ENCODE data around the gene SLC1A7.
"Not testable (repeated sequence)": the region's sequence is repeated elsewhere in the genome, so short reads cannot be mapped to it uniquely, and the experiment has no call there.

Gene SLC1A7

DNA sequence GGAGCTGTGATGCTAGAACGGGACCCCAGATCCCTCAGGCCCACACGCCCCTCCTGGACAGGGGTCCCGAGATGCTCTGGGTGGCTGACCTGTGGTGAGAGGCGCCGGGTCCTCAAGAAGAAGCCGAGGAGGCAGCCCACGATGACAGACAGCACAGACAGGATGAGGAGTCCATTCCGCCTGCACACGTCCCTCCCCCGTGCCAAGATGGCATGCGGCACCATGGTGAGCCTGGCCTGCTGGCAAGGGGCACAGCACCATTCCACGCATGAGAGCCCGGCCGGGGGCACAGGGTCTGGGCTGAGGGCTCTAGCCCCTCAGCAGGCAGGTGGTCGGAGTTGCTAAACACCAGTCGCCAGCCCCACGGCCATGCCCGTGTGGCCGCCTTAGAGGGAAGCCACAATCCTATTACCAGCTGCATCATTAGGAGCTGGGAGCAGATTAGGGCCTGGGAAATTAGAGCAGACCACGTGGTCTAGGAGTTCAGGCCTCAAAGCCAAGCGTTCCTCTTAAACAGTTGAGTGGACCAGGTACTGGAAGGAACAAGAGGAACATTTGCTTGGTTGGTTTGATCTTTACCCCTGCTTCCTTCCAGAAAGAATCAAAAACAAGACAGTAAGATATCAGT lies at the start of gene SLC1A7:
SLC1A7 (minus strand) TSS at position 413 of the 628 bp plus-strand sequence; CDS start at position 224, 189 bp downstream.
- no peaks in the 10 kb centered on the region for H3K27me3 ChIP-seq (ENCODE audit: control insufficient read depth, insufficient read depth, low read length)
- H3K36me3 ChIP-seq (ENCODE audit: control insufficient read depth, insufficient read depth, low read length) = no peaks in the 10 kb centered on the region
- WGBS (ENCODE audit: insufficient coverage, insufficient read length) = no CpG with 5 or more reads among the region's 21 CpGs
- no peak within 1 kb of the TSS for H3K4me3 ChIP-seq (ENCODE audit: low read length)
- H3K4me1 ChIP-seq (ENCODE audit: control insufficient read depth, insufficient read depth, low read length) = no peaks in the 10 kb centered on the region
- H3K27ac ChIP-seq (ENCODE audit: low read length) = no peak within 1 kb of the TSS
- no peak for DNase-seq (ENCODE audit: low read depth, low spot score)
- no peaks in the 10 kb centered on the region for H3K9me3 ChIP-seq (ENCODE audit: control insufficient read depth, insufficient read depth, low read length)

GRCh38 chr1:53190210-53190611 lies 47.8 kb upstream of the SLC1A7 start:
- Histone ChIP-seq H3K36me3 (ENCODE audit: control insufficient read depth, insufficient read depth, low read length) (no peaks in the 10 kb centered on the region), H3K4me3 (ENCODE audit: low read length) (no peak overlapping the region), H3K27me3 (ENCODE audit: control insufficient read depth, insufficient read depth, low read length) (no peaks in the 10 kb centered on the region; the same call in 1 of the 2 replicates), H3K27ac (ENCODE audit: low read length) (no peak overlapping the region), H3K4me1 (ENCODE audit: control insufficient read depth, insufficient read depth, low read length) (no peaks in the 10 kb centered on the region), H3K9me3 (ENCODE audit: control insufficient read depth, insufficient read depth, low read length) (no peaks in the 10 kb centered on the region)
- no peak for DNase-seq (ENCODE audit: low read depth, low spot score)
- no CpG with 5 or more reads among the region's 10 CpGs for WGBS (ENCODE audit: insufficient coverage, insufficient read length)

GRCh38 chr1:53189061-53189460 lies 46.6 kb upstream of the SLC1A7 start:
- no peak for DNase-seq (ENCODE audit: low read depth, low spot score)
- no peak overlapping the region for H3K4me3 ChIP-seq (ENCODE audit: low read length)
- no peaks in the 10 kb centered on the region for H3K9me3 ChIP-seq (ENCODE audit: control insufficient read depth, insufficient read depth, low read length)
- H3K4me1 ChIP-seq (ENCODE audit: control insufficient read depth, insufficient read depth, low read length) = no peaks in the 10 kb centered on the region
- no peaks in the 10 kb centered on the region for H3K36me3 ChIP-seq (ENCODE audit: control insufficient read depth, insufficient read depth, low read length)
- no peaks in the 10 kb centered on the region; the same call in 1 of the 2 replicates for H3K27me3 ChIP-seq (ENCODE audit: control insufficient read depth, insufficient read depth, low read length)
- no peak overlapping the region for H3K27ac ChIP-seq (ENCODE audit: low read length)
- no CpG with 5 or more reads among the region's 5 CpGs for WGBS (ENCODE audit: insufficient coverage, insufficient read length)

DNA sequence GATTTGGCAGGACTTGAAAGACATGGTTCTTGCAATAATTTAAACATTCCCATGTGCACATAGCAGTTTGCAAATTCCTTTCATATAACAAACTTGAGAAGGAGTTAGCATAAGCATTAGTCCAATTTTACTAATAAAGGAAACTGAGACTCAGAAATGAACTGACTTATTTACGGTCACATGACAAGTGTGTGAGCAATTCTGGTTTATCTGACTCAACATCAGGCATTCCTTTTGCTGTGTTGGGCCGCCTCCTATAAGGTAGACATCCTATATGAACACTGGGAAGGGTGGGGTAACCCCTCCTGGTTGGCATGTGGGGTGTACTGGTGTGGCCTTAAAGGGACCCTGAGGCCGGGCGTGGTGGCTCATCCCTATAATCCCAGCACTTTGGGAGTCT lies 45.7 kb upstream of the SLC1A7 start:
- H3K36me3 ChIP-seq (ENCODE audit: control insufficient read depth, insufficient read depth, low read length) = no peaks in the 10 kb centered on the region
- WGBS (ENCODE audit: insufficient coverage, insufficient read length) = no CpG with 5 or more reads among the region's 4 CpGs
- H3K27me3 ChIP-seq (ENCODE audit: control insufficient read depth, insufficient read depth, low read length) = no peaks in the 10 kb centered on the region; the same call in 1 of the 2 replicates
- no peak for DNase-seq (ENCODE audit: low read depth, low spot score)
- no peak overlapping the region for H3K4me3 ChIP-seq (ENCODE audit: low read length)
- H3K27ac ChIP-seq (ENCODE audit: low read length) = no peak overlapping the region
- H3K9me3 ChIP-seq (ENCODE audit: control insufficient read depth, insufficient read depth, low read length) = no peaks in the 10 kb centered on the region
- H3K4me1 ChIP-seq (ENCODE audit: control insufficient read depth, insufficient read depth, low read length) = no peaks in the 10 kb centered on the region

- Histone ChIP-seq H3K9me3 (ENCODE audit: control insufficient read depth, insufficient read depth, low read length) (no peaks in the 10 kb centered on the region), H3K4me3 (ENCODE audit: low read length) (no peak overlapping the region), H3K27ac (ENCODE audit: low read length) (no peak overlapping the region), H3K36me3 (ENCODE audit: control insufficient read depth, insufficient read depth, low read length) (no peaks in the 10 kb centered on the region), H3K4me1 (ENCODE audit: control insufficient read depth, insufficient read depth, low read length) (no peaks in the 10 kb centered on the region), H3K27me3 (ENCODE audit: control insufficient read depth, insufficient read depth, low read length) (no peaks in the 10 kb centered on the region; the same call in 1 of the 2 replicates)
- no peak for DNase-seq (ENCODE audit: low read depth, low spot score)
- WGBS (ENCODE audit: insufficient coverage, insufficient read length) = no CpG with 5 or more reads among the region's 1 CpG
These were observed 45.0 kb upstream of the SLC1A7 start for GRCh38 chr1:53187401-53187800.

DNA sequence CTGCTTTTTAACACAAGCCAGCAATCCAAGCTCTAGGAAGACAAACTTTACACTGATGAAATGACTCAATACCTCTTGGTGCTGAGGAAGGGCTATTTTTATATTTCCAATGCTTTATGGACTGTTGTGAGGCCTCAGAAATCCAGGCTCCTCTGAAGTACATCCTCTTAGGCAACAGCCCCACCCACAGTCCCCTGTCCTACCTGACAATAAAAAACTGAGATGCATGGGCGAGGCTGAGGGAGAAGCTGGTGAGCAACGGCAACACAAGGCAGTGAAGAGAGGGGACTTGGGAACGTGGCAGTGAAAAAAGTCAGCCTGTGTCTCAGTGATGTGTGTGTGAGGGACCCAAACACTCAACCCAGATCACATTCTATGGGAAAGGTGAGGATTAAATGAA lies 44.1 kb upstream of the SLC1A7 start:
- WGBS (ENCODE audit: insufficient coverage, insufficient read length) = no CpG with 5 or more reads among the region's 3 CpGs
- no peaks in the 10 kb centered on the region; the same call in 1 of the 2 replicates for H3K27me3 ChIP-seq (ENCODE audit: control insufficient read depth, insufficient read depth, low read length)
- H3K27ac ChIP-seq (ENCODE audit: low read length) = no peak overlapping the region
- H3K4me1 ChIP-seq (ENCODE audit: control insufficient read depth, insufficient read depth, low read length) = no peaks in the 10 kb centered on the region
- no peaks in the 10 kb centered on the region for H3K9me3 ChIP-seq (ENCODE audit: control insufficient read depth, insufficient read depth, low read length)
- DNase-seq (ENCODE audit: low read depth, low spot score) = no peak
- H3K36me3 ChIP-seq (ENCODE audit: control insufficient read depth, insufficient read depth, low read length) = no peaks in the 10 kb centered on the region
- no peak overlapping the region for H3K4me3 ChIP-seq (ENCODE audit: low read length)

GRCh38 chr1:53185955-53186297 lies 43.5 kb upstream of the SLC1A7 start:
- H3K4me1 ChIP-seq (ENCODE audit: control insufficient read depth, insufficient read depth, low read length); H3K4me3 ChIP-seq (ENCODE audit: low read length); DNase-seq (ENCODE audit: low read depth, low spot score); H3K27ac ChIP-seq (ENCODE audit: low read length); H3K36me3 ChIP-seq (ENCODE audit: control insufficient read depth, insufficient read depth, low read length); H3K27me3 ChIP-seq (ENCODE audit: control insufficient read depth, insufficient read depth, low read length); H3K9me3 ChIP-seq (ENCODE audit: control insufficient read depth, insufficient read depth, low read length): not testable (repeated sequence)
- WGBS (ENCODE audit: insufficient coverage, insufficient read length) = no CpG with 5 or more reads among the region's 2 CpGs

- WGBS (ENCODE audit: insufficient coverage, insufficient read length) = no CpG with 5 or more reads among the region's 6 CpGs
- Histone ChIP-seq H3K4me1 (ENCODE audit: control insufficient read depth, insufficient read depth, low read length) (no peaks in the 10 kb centered on the region), H3K36me3 (ENCODE audit: control insufficient read depth, insufficient read depth, low read length) (no peaks in the 10 kb centered on the region), H3K27me3 (ENCODE audit: control insufficient read depth, insufficient read depth, low read length) (no peaks in the 10 kb centered on the region; the same call in 1 of the 2 replicates), H3K4me3 (ENCODE audit: low read length) (no peak overlapping the region), H3K9me3 (ENCODE audit: control insufficient read depth, insufficient read depth, low read length) (no peaks in the 10 kb centered on the region), H3K27ac (ENCODE audit: low read length) (no peak overlapping the region)
- DNase-seq (ENCODE audit: low read depth, low spot score) = no peak
These were observed 40.9 kb upstream of the SLC1A7 start for GRCh38 chr1:53183095-53183990.

- no peaks in the 10 kb centered on the region for H3K4me1 ChIP-seq (ENCODE audit: control insufficient read depth, insufficient read depth, low read length)
- no CpG with 5 or more reads among the region's 3 CpGs for WGBS (ENCODE audit: insufficient coverage, insufficient read length)
- no peaks in the 10 kb centered on the region for H3K36me3 ChIP-seq (ENCODE audit: control insufficient read depth, insufficient read depth, low read length)
- H3K27ac ChIP-seq (ENCODE audit: low read length) = no peak overlapping the region
- no peak overlapping the region for H3K4me3 ChIP-seq (ENCODE audit: low read length)
- no peaks in the 10 kb centered on the region for H3K9me3 ChIP-seq (ENCODE audit: control insufficient read depth, insufficient read depth, low read length)
- H3K27me3 ChIP-seq (ENCODE audit: control insufficient read depth, insufficient read depth, low read length) = no peaks in the 10 kb centered on the region; the same call in 1 of the 2 replicates
- DNase-seq (ENCODE audit: low read depth, low spot score) = no peak
These were observed 40.3 kb upstream of the SLC1A7 start for GRCh38 chr1:53182716-53183094.

- DNase-seq (ENCODE audit: low read depth, low spot score) = peak; percentile 60
- H3K4me1 ChIP-seq (ENCODE audit: control insufficient read depth, insufficient read depth, low read length) = no peaks in the 10 kb centered on the region
- no peak overlapping the region for H3K4me3 ChIP-seq (ENCODE audit: low read length)
- no peaks in the 10 kb centered on the region for H3K27me3 ChIP-seq (ENCODE audit: control insufficient read depth, insufficient read depth, low read length)
- H3K9me3 ChIP-seq (ENCODE audit: control insufficient read depth, insufficient read depth, low read length) = no peaks in the 10 kb centered on the region
- WGBS (ENCODE audit: insufficient coverage, insufficient read length) = no CpG with 5 or more reads among the region's 16 CpGs
- no peaks in the 10 kb centered on the region for H3K36me3 ChIP-seq (ENCODE audit: control insufficient read depth, insufficient read depth, low read length)
- H3K27ac ChIP-seq (ENCODE audit: low read length) = no peak overlapping the region
These were observed 39.7 kb upstream of the SLC1A7 start for GRCh38 chr1:53182111-53182593.

All from iPS DF 6.9 (cell line).